HG03108 (cell line): Measurements from ENCODE around the gene MDFI.

Experiments
- ATAC-seq: cut with Tn5 transposase; IDR thresholded peaks from one replicate; pipeline ENCODE4 v1.9.1; 2021; ENCODE audit warnings: moderate library complexity; ENCODE audit not compliant: unreplicated experiment

MDFI gene

GRCh38 chr6:41648070-41648585 is 9.9 kb downstream of the MDFI start:
- ATAC-seq: no peak

GRCh38 chr6:41648921-41649320 is 10.7 kb downstream of the MDFI start:
- no peak for ATAC-seq

GRCh38 chr6:41649596-41649995 is 11.3 kb downstream of the MDFI start:
- no peak for ATAC-seq

GRCh38 chr6:41650120-41650519 is 11.9 kb downstream of the MDFI start:
- ATAC-seq: no peak

GRCh38 chr6:41651246-41651961 is 13.1 kb downstream of the MDFI start:
- ATAC-seq: no peak

- no peak for ATAC-seq
Observed at GRCh38 chr6:41651962-41652657, 13.8 kb downstream of the MDFI start.

GRCh38 chr6:41652866-41653652 is 14.8 kb downstream of the MDFI start:
- no peak for ATAC-seq

GRCh38 chr6:41653691-41654090 is 15.4 kb downstream of the MDFI start:
- no peak for ATAC-seq

- no peak for ATAC-seq
Observed at GRCh38 chr6:41654151-41654697, 16.0 kb downstream of the MDFI start.

- ATAC-seq: no peak
Observed at GRCh38 chr6:41654698-41655151, 16.5 kb downstream of the MDFI start.

GRCh38 chr6:41655176-41655575 is 16.9 kb downstream of the MDFI start:
- ATAC-seq: no peak

GRCh38 chr6:41655646-41656001 is 17.4 kb downstream of the MDFI start:
- no peak for ATAC-seq

- no peak for ATAC-seq
Observed at GRCh38 chr6:41656002-41656691, 17.9 kb downstream of the MDFI start.

GRCh38 chr6:41657131-41658094 is 19.1 kb downstream of the MDFI start:
- ATAC-seq: no peak

GRCh38 chr6:41658636-41659035 is 20.4 kb downstream of the MDFI start:
- ATAC-seq: no peak

GRCh38 chr6:41659935-41660334 is 21.7 kb downstream of the MDFI start:
- no peak for ATAC-seq

- no peak for ATAC-seq
Observed at GRCh38 chr6:41663568-41663967, 25.3 kb downstream of the MDFI start.

- ATAC-seq: no peak
Observed at GRCh38 chr6:41664271-41664670, 26.0 kb downstream of the MDFI start.

GRCh38 chr6:41667195-41667594 is 28.9 kb downstream of the MDFI start:
- no peak for ATAC-seq

GRCh38 chr6:41668968-41669367 is 30.7 kb downstream of the MDFI start:
- ATAC-seq: no peak
